ENCODE data around the gene UMODL1. TPM values are rescaled to one million over a fixed set of nuclear protein-coding genes. Genes with fewer than 3 reads are reported as not detected.

UMODL1 gene
- total and polyA plus RNA-seq, 2 experiments from 2014 or later = 0.15 to 0.47 TPM

- WGBS (ENCODE audit: low lambda C conversion rate, missing lambda C conversion rate) = 86% methylated on average over 19 of the region's 19 CpGs
- TF ChIP-seq EZH2 (IDR thresholded peaks at IDR 0.05; ENCODE audit: borderline replicate concordance) (no peak), EZH2phosphoT487 (IDR thresholded peaks at IDR 0.05; ENCODE audit: low read depth, severe bottlenecking, unreplicated experiment) (no peak), CTCF (IDR thresholded peaks at IDR 0.05; ENCODE audit: poor library complexity) (no peak)
- Histone ChIP-seq H3K27me3 (no peaks in the 10 kb centered on the region), H3K9me3 (ENCODE audit: low read depth) (no peaks in the 10 kb centered on the region), H3K79me2 (no peaks in the 10 kb centered on the region), H3K27ac (no peak overlapping the region), H3K36me3 (replicated peaks; ENCODE audit: insufficient read depth, low read depth) (no peaks in the 10 kb centered on the region), H3K4me2 (no peak overlapping the region), H3K9me2 (replicated peaks; ENCODE audit: insufficient read depth) (no peaks in the 10 kb centered on the region), H3K4me1 (ENCODE audit: insufficient read depth) (peaks cover 12% of the 10 kb centered on the region), H4K20me1 (ENCODE audit: insufficient read depth, poor library complexity, severe bottlenecking) (no peaks in the 10 kb centered on the region), H2AFZ (no peak overlapping the region), H3K4me3 (no peak overlapping the region)
- no peak for DNase-seq (ENCODE audit: low spot score)
These were observed 75.7 kb downstream of the UMODL1 start for GRCh38 chr21:42146821-42147220.

GRCh38 chr21:42147386-42148020 is 76.4 kb downstream of the UMODL1 start:
- Histone ChIP-seq H3K9me2 (replicated peaks; ENCODE audit: insufficient read depth) (no peaks in the 10 kb centered on the region), H3K4me1 (ENCODE audit: insufficient read depth) (peaks cover 15% of the 10 kb centered on the region), H3K27me3 (no peaks in the 10 kb centered on the region), H4K20me1 (ENCODE audit: insufficient read depth, poor library complexity, severe bottlenecking) (no peaks in the 10 kb centered on the region), H3K4me2 (no peak overlapping the region), H3K27ac (no peak overlapping the region), H3K79me2 (no peaks in the 10 kb centered on the region), H3K4me3 (no peak overlapping the region), H3K9me3 (ENCODE audit: low read depth) (no peaks in the 10 kb centered on the region), H3K36me3 (replicated peaks; ENCODE audit: insufficient read depth, low read depth) (no peaks in the 10 kb centered on the region), H2AFZ (no peak overlapping the region)
- DNase-seq (ENCODE audit: low spot score) = no peak
- 83% methylated on average over 13 of the region's 13 CpGs for WGBS (ENCODE audit: low lambda C conversion rate, missing lambda C conversion rate)
- no peak for TF ChIP-seq EZH2 (IDR thresholded peaks at IDR 0.05; ENCODE audit: borderline replicate concordance)
- no peak for TF ChIP-seq EZH2phosphoT487 (IDR thresholded peaks at IDR 0.05; ENCODE audit: low read depth, severe bottlenecking, unreplicated experiment)
- no peak for TF ChIP-seq CTCF (IDR thresholded peaks at IDR 0.05; ENCODE audit: poor library complexity)

- H3K4me2 ChIP-seq = no peak overlapping the region
- H3K4me1 ChIP-seq (ENCODE audit: insufficient read depth) = peaks cover 15% of the 10 kb centered on the region
- WGBS (ENCODE audit: low lambda C conversion rate, missing lambda C conversion rate) = 73% methylated on average over 2 of the region's 2 CpGs
- H3K36me3 ChIP-seq (replicated peaks; ENCODE audit: insufficient read depth, low read depth) = no peaks in the 10 kb centered on the region
- no peaks in the 10 kb centered on the region for H4K20me1 ChIP-seq (ENCODE audit: insufficient read depth, poor library complexity, severe bottlenecking)
- no peak overlapping the region for H2AFZ ChIP-seq
- H3K9me2 ChIP-seq (replicated peaks; ENCODE audit: insufficient read depth) = no peaks in the 10 kb centered on the region
- H3K27me3 ChIP-seq = no peaks in the 10 kb centered on the region
- TF ChIP-seq EZH2 (IDR thresholded peaks at IDR 0.05; ENCODE audit: borderline replicate concordance) (no peak), CTCF (IDR thresholded peaks at IDR 0.05; ENCODE audit: poor library complexity) (no peak), EZH2phosphoT487 (IDR thresholded peaks at IDR 0.05; ENCODE audit: low read depth, severe bottlenecking, unreplicated experiment) (no peak)
- no peak for DNase-seq (ENCODE audit: low spot score)
- no peaks in the 10 kb centered on the region for H3K79me2 ChIP-seq
- H3K4me3 ChIP-seq = no peak overlapping the region
- H3K27ac ChIP-seq = no peak overlapping the region
- no peaks in the 10 kb centered on the region for H3K9me3 ChIP-seq (ENCODE audit: low read depth)
These were observed 77.0 kb downstream of the UMODL1 start for GRCh38 chr21:42148097-42148496.
